ENCODE data around the gene KCNIP4.

GRCh38 chr4:21327976-21328700 lies 620.4 kb downstream of the KCNIP4 start:
- TF ChIP-seq, protein P1, sequence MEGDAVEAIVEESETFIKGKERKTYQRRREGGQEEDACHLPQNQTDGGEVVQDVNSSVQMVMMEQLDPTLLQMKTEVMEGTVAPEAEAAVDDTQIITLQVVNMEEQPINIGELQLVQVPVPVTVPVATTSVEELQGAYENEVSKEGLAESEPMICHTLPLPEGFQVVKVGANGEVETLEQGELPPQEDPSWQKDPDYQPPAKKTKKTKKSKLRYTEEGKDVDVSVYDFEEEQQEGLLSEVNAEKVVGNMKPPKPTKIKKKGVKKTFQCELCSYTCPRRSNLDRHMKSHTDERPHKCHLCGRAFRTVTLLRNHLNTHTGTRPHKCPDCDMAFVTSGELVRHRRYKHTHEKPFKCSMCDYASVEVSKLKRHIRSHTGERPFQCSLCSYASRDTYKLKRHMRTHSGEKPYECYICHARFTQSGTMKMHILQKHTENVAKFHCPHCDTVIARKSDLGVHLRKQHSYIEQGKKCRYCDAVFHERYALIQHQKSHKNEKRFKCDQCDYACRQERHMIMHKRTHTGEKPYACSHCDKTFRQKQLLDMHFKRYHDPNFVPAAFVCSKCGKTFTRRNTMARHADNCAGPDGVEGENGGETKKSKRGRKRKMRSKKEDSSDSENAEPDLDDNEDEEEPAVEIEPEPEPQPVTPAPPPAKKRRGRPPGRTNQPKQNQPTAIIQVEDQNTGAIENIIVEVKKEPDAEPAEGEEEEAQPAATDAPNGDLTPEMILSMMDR (conservative IDR thresholded peaks at IDR 0.05) = no peak
- no peak for TF ChIP-seq EZH2 (IDR thresholded peaks at IDR 0.05; ENCODE audit: low read depth)
